GM12878 (cell line): ENCODE data around the gene CLDN6.

Experiments
- CTCF ChIP-seq, 3 experiments: IDR thresholded peaks in 2 of 3; conservative IDR thresholded peaks in 1 of 3; 2 replicates each; pipeline ENCODE4 v1.5.1; 2011; ENCODE audit warnings: low read depth in 3 of 3, low read length in 3 of 3, mild to moderate bottlenecking in 3 of 3, control low read depth in 2 of 3, moderate library complexity in 2 of 3, inconsistent platforms in 1 of 3, mixed read lengths in 1 of 3; ENCODE audit not compliant: control insufficient read depth in 2 of 3, insufficient read depth in 1 of 3; ENCODE audit errors: extremely low read depth in 1 of 3
- EGR1 ChIP-seq, 2 experiments: IDR thresholded peaks; 1 replicate in 1 of 2; 2 replicates in 1 of 2; pipeline ENCODE4 v1.6.1; 2011 to 2012; ENCODE audit warnings: low read depth in 2 of 2, low read length in 2 of 2, borderline replicate concordance in 1 of 2, mild to moderate bottlenecking in 1 of 2, moderate library complexity in 1 of 2
- POLR2AphosphoS2 ChIP-seq: IDR thresholded peaks from 2 replicates; pipeline ENCODE4 v1.6.1; 2011; ENCODE audit warnings: low read depth, mild to moderate bottlenecking, low read length, improper control_type of control experiment, moderate library complexity
- SIX5 ChIP-seq: IDR thresholded peaks from 2 replicates; pipeline ENCODE4 v1.6.1; 2011; ENCODE audit warnings: mild to moderate bottlenecking, low read depth, low read length, moderate library complexity; ENCODE audit not compliant: severe bottlenecking
- ZBED1 ChIP-seq: IDR thresholded peaks from 2 replicates; pipeline ENCODE4 v1.6.1; 2016; ENCODE audit warnings: borderline replicate concordance

DNA sequence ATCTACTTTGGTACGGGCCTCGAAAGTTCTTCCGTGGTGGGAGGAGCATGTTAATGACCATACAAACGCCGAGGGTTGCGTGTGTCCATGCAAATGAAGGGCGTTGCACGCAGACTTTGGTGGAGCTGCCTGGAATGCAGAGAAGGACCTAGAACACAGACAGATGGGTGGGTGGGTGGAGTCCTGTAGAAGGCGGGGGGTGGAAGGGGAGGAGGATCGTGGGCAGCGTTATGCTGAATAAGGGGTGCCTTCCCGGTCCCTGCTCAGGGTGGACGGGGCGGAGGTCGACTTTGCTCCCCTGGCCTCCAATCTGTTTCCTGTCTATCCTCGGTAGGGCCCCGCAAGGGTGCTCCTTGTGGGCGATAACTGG, 49.6 kb downstream of the CLDN6 start:
- TF ChIP-seq ZBED1: no peak
- TF ChIP-seq EGR1 (IDR thresholded peaks at IDR 0.05; ENCODE audit: borderline replicate concordance in 1 of 2, low read depth in 2 of 2, low read length in 2 of 2): no peak
- TF ChIP-seq CTCF (IDR thresholded peaks at IDR 0.05 in 2 of 3, conservative IDR thresholded peaks at IDR 0.05 in 1 of 3; ENCODE audit: control insufficient read depth in 2 of 3, extremely low read depth in 1 of 3, insufficient read depth in 1 of 3, low read depth in 3 of 3, low read length in 3 of 3): no peak
- TF ChIP-seq SIX5: no peak
- no peak for TF ChIP-seq POLR2AphosphoS2
